SK-N-MC (cell line): ENCODE results near the gene GPSM3.

Experiments
- EZH2 ChIP-seq: fragments of 200-600 bp; sonication (generic); IDR thresholded peaks from one replicate; pipeline ENCODE4 v1.6.1; 2017; ENCODE audit warnings: antibody characterized with exemption
- FOXP2 ChIP-seq: optimal IDR thresholded peaks from 2 replicates; pipeline ENCODE3; 2011; ENCODE audit warnings: mild to moderate bottlenecking, moderate library complexity; ENCODE audit not compliant: insufficient read depth; ENCODE audit errors: extremely low read length, control extremely low read depth
- POLR2AphosphoS5 ChIP-seq: IDR thresholded peaks from 2 replicates; pipeline ENCODE4 v1.6.1; 2012; ENCODE audit warnings: mild to moderate bottlenecking, low read depth, low read length, borderline replicate concordance

GRCh38 chr6:32213649-32214048 is 21.2 kb upstream of the GPSM3 start:
- TF ChIP-seq POLR2AphosphoS5, result no peak
- no peak for TF ChIP-seq EZH2
- TF ChIP-seq FOXP2, result no peak
